Astrocyte (in vitro differentiated cells and primary cell): ENCODE results near the gene CCDC110. TPM values are rescaled to one million over a fixed set of nuclear protein-coding genes. Genes with fewer than 3 reads are reported as not detected.

Experiments used
- DNase-seq: peaks from one replicate; pipeline ENCODE4 v3.0.0-alpha.2; 2010; ENCODE audit warnings: low read depth
- FAIRE-seq: peaks from 2 replicates; lab custom pipeline; 2011; peaks lifted over from hg19 to GRCh38; lab: Jason Lieb, UNC
- H2AFZ ChIP-seq: 2 replicates; pipeline ENCODE4 v1.6.0; 2012; ENCODE audit warnings: low read depth, low read length, inconsistent platforms
- H3K27ac ChIP-seq: 2 replicates; pipeline ENCODE4 v1.5.1; 2011; ENCODE audit warnings: low read depth, low read length, inconsistent platforms
- H3K27me3 ChIP-seq: 2 replicates; pipeline ENCODE4 v1.6.0; 2011; ENCODE audit warnings: low read length, inconsistent platforms; ENCODE audit not compliant: insufficient read depth
- H3K36me3 ChIP-seq: 2 replicates; pipeline ENCODE4 v1.5.1; 2011; ENCODE audit warnings: low read length, inconsistent platforms; ENCODE audit not compliant: insufficient read depth
- H3K4me1 ChIP-seq: 2 replicates; pipeline ENCODE4 v1.5.1; 2011; ENCODE audit warnings: low read length, inconsistent platforms; ENCODE audit not compliant: insufficient read depth
- H3K4me2 ChIP-seq: 2 replicates; pipeline ENCODE4 v1.6.0; 2012; ENCODE audit warnings: low read length, inconsistent platforms
- H3K4me3 ChIP-seq: 2 replicates; pipeline ENCODE4 v1.5.1; 2011; ENCODE audit warnings: low read depth, mild to moderate bottlenecking, low read length, inconsistent platforms; ENCODE audit not compliant: insufficient read depth
- H3K79me2 ChIP-seq: 2 replicates; pipeline ENCODE4 v1.6.0; 2012; ENCODE audit warnings: mild to moderate bottlenecking, low read length, inconsistent platforms; ENCODE audit not compliant: insufficient read depth
- H3K9ac ChIP-seq: 2 replicates; pipeline ENCODE4 v1.6.0; 2012; ENCODE audit warnings: mild to moderate bottlenecking, low read length, inconsistent platforms
- H3K9me3 ChIP-seq: 2 replicates; pipeline ENCODE4 v1.5.1; 2012; ENCODE audit warnings: low read depth, mild to moderate bottlenecking, low read length, inconsistent platforms; ENCODE audit not compliant: insufficient read depth
- H4K20me1 ChIP-seq: 2 replicates; pipeline ENCODE4 v1.6.0; 2012; ENCODE audit warnings: low read length, inconsistent platforms; ENCODE audit not compliant: insufficient read depth
- H3K27ac Mint-ChIP-seq: one replicate; pipeline ENCODE4 v1.8.0; 2021; ENCODE audit warnings: mild to moderate bottlenecking, mixed read lengths; ENCODE audit not compliant: unreplicated experiment
- H3K27me3 Mint-ChIP-seq: one replicate; pipeline ENCODE4 v1.8.0; 2021; ENCODE audit warnings: low read depth, mixed read lengths; ENCODE audit not compliant: unreplicated experiment
- H3K36me3 Mint-ChIP-seq: one replicate; pipeline ENCODE4 v1.8.0; 2021; ENCODE audit warnings: low read depth, mixed read lengths; ENCODE audit not compliant: unreplicated experiment
- H3K4me1 Mint-ChIP-seq: one replicate; pipeline ENCODE4 v1.8.0; 2021; ENCODE audit warnings: low read depth, mixed read lengths; ENCODE audit not compliant: unreplicated experiment
- H3K4me3 Mint-ChIP-seq: one replicate; pipeline ENCODE4 v1.8.0; 2021; ENCODE audit warnings: mild to moderate bottlenecking, moderate library complexity, mixed read lengths; ENCODE audit not compliant: unreplicated experiment
- H3K9me3 Mint-ChIP-seq: one replicate; pipeline ENCODE4 v1.8.0; 2021; ENCODE audit warnings: mild to moderate bottlenecking, mixed read lengths; ENCODE audit not compliant: unreplicated experiment
- CTCF ChIP-seq: IDR thresholded peaks from 2 replicates; pipeline ENCODE4 v1.5.1; 2011; ENCODE audit warnings: low read depth, mild to moderate bottlenecking, inconsistent platforms, low read length, moderate library complexity; ENCODE audit not compliant: insufficient read depth
- EZH2 ChIP-seq: IDR thresholded peaks from 2 replicates; pipeline ENCODE4 v1.6.1; 2012; ENCODE audit warnings: mild to moderate bottlenecking, low read length, inconsistent platforms; ENCODE audit not compliant: insufficient read depth
- total RNA-seq: library from RNA; stranded (reverse); gene quantifications from 2 replicates; pipeline ENCODE4 v1.2.1, GENCODE V29; 2021

CCDC110 gene
- total RNA-seq, 1 donor from 2014 or later, result 0.39 TPM

- Mint-ChIP-seq H3K36me3 (no peaks in the 10 kb centered on the region), H3K4me1 (no peaks in the 10 kb centered on the region), H3K9me3 (no peaks in the 10 kb centered on the region), H3K27me3 (peaks cover 22% of the 10 kb centered on the region), H3K27ac (no peak overlapping the region), H3K4me3 (no peak overlapping the region)
- Histone ChIP-seq H3K4me1 (no peaks in the 10 kb centered on the region), H2AFZ (no peak overlapping the region), H3K4me3 (no peak overlapping the region), H3K9me3 (no peaks in the 10 kb centered on the region), H3K36me3 (no peaks in the 10 kb centered on the region), H3K27me3 (peaks cover 10% of the 10 kb centered on the region), H3K79me2 (no peaks in the 10 kb centered on the region), H3K4me2 (no peak overlapping the region), H3K27ac (no peak overlapping the region), H3K9ac (no peak overlapping the region), H4K20me1 (no peaks in the 10 kb centered on the region)
- DNase-seq (no peak), FAIRE-seq (no peak)
- no peak for TF ChIP-seq EZH2
Measured at GRCh38 chr4:185480016-185480732, 8.6 kb upstream of the CCDC110 start.

GRCh38 chr4:185479507-185479971, 8.0 kb upstream of the CCDC110 start:
- Histone ChIP-seq H3K27ac (no peak overlapping the region), H3K79me2 (no peaks in the 10 kb centered on the region), H3K4me2 (no peak overlapping the region), H3K9ac (no peak overlapping the region), H3K36me3 (no peaks in the 10 kb centered on the region), H3K4me1 (no peaks in the 10 kb centered on the region), H3K27me3 (peaks cover 10% of the 10 kb centered on the region), H3K9me3 (no peaks in the 10 kb centered on the region), H3K4me3 (no peak overlapping the region), H2AFZ (no peak overlapping the region), H4K20me1 (no peaks in the 10 kb centered on the region)
- DNase-seq (no peak), FAIRE-seq (no peak)
- no peak overlapping the region for H3K4me3 Mint-ChIP-seq
- H3K27me3 Mint-ChIP-seq, result peaks cover 22% of the 10 kb centered on the region
- no peak overlapping the region for H3K27ac Mint-ChIP-seq
- no peaks in the 10 kb centered on the region for H3K36me3 Mint-ChIP-seq
- TF ChIP-seq CTCF (no peak), EZH2 (no peak)
- H3K4me1 Mint-ChIP-seq, result no peaks in the 10 kb centered on the region
- H3K9me3 Mint-ChIP-seq, result no peaks in the 10 kb centered on the region

GRCh38 chr4:185473247-185473646, 1.7 kb upstream of the CCDC110 start:
- no peak overlapping the region for H3K4me2 ChIP-seq
- no peaks in the 10 kb centered on the region for H3K9me3 ChIP-seq
- Mint-ChIP-seq H3K36me3 (no peaks in the 10 kb centered on the region), H3K9me3 (no peaks in the 10 kb centered on the region), H3K27ac (no peak overlapping the region), H3K4me1 (no peaks in the 10 kb centered on the region), H3K4me3 (no peak overlapping the region), H3K27me3 (peaks cover 14% of the 10 kb centered on the region)
- H3K4me3 ChIP-seq, result no peak overlapping the region
- peaks cover 3% of the 10 kb centered on the region for H3K27me3 ChIP-seq
- H3K27ac ChIP-seq, result no peak overlapping the region
- no peaks in the 10 kb centered on the region for H3K79me2 ChIP-seq
- H3K9ac ChIP-seq, result no peak overlapping the region
- H3K4me1 ChIP-seq, result no peaks in the 10 kb centered on the region
- H2AFZ ChIP-seq, result no peak overlapping the region
- FAIRE-seq (no peak), DNase-seq (no peak)
- no peaks in the 10 kb centered on the region for H4K20me1 ChIP-seq
- TF ChIP-seq EZH2, result no peak
- no peak for TF ChIP-seq CTCF
- no peaks in the 10 kb centered on the region for H3K36me3 ChIP-seq
